GM12878 (cell line): ENCODE measurements around the gene CS. TPM values are rescaled to one million over a fixed set of nuclear protein-coding genes. Genes with fewer than 3 reads are reported as not detected.

Experiments used
- ATAC-seq: fragments of 200-7000 bp; cut with Tn5 transposase; 3 replicates; pipeline ENCODE4 v1.9.1; 2020; ENCODE audit warnings: mild to moderate bottlenecking, moderate library complexity
- BruUV-seq: library from RNA; stranded (reverse); fragments of 400-500 nt; replicated peaks from 2 replicates; lab custom pipeline; 2021; lab: Mats Ljungman, UMichigan
- CTCF ChIA-PET: fragments of 300-600 bp; sonication (Branson Sonifier 250); formaldehyde crosslinking; extraction: SDS; loops from one replicate; lab custom pipeline; 2021; ENCODE audit warnings: inconsistent platforms; lab: Yijun Ruan, JAX
- POLR2A ChIA-PET: fragments of 350-600 bp; formaldehyde crosslinking; extraction: SDS; loops from one replicate; lab custom pipeline; 2021; ENCODE audit warnings: inconsistent platforms; lab: Charles Lee
- RAD21 ChIA-PET: fragments of 300-600 bp; sonication (Branson Sonifier 250); formaldehyde crosslinking; loops from one replicate; lab custom pipeline; 2023; ENCODE audit warnings: antibody characterized with exemption; ENCODE audit not compliant: unreplicated experiment; lab: Charles Lee
- SMC1A ChIA-PET: fragments of 300-600 bp; sonication (Branson Sonifier 250); formaldehyde crosslinking; loops from one replicate; lab custom pipeline; 2023; ENCODE audit not compliant: unreplicated experiment, uncharacterized antibody; lab: Charles Lee
- DNase-seq: peaks from one replicate; pipeline ENCODE4 v3.0.0-alpha.2; 2011; ENCODE audit warnings: low read depth, low spot score
- FAIRE-seq: peaks from 3 replicates; lab custom pipeline; 2011; peaks lifted over from hg19 to GRCh38; lab: Jason Lieb, UNC
- H2AFZ ChIP-seq: 2 replicates; pipeline ENCODE4 v1.6.0; 2011; ENCODE audit warnings: low read depth, low read length, control low read depth; ENCODE audit not compliant: control insufficient read depth
- H3K27ac ChIP-seq: 2 replicates; pipeline ENCODE4 v1.5.1; 2011; ENCODE audit warnings: control low read depth; ENCODE audit not compliant: control insufficient read depth, insufficient read depth
- H3K27me3 ChIP-seq, 2 experiments: replicated peaks in 1 of 2; 2 replicates each; pipeline versions ENCODE4 v1.6.0 to v1.6.1; 2011; ENCODE audit warnings: low read length in 1 of 2; ENCODE audit not compliant: control insufficient read depth in 2 of 2, insufficient read depth in 2 of 2
- H3K36me3 ChIP-seq, 2 experiments: 2 replicates each; pipeline ENCODE4 v1.5.1; 2011; ENCODE audit warnings: low read length in 1 of 2; ENCODE audit not compliant: control insufficient read depth in 2 of 2, insufficient read depth in 2 of 2
- H3K4me1 ChIP-seq: 2 replicates; pipeline ENCODE4 v1.6.1; 2011; ENCODE audit warnings: mild to moderate bottlenecking, low read length, moderate library complexity, mixed read lengths; ENCODE audit not compliant: control insufficient read depth, insufficient read depth
- H3K4me2 ChIP-seq: 2 replicates; pipeline ENCODE4 v1.6.0; 2011; ENCODE audit warnings: control low read depth; ENCODE audit not compliant: control insufficient read depth, insufficient read depth
- H3K4me3 ChIP-seq: fragments of 200-600 bp; sonication (generic); 2 replicates; pipeline ENCODE4 v1.5.1; 2016
- H3K79me2 ChIP-seq: 2 replicates; pipeline ENCODE4 v1.6.0; 2011; ENCODE audit warnings: low read length; ENCODE audit not compliant: control insufficient read depth, insufficient read depth
- H3K9ac ChIP-seq: 2 replicates; pipeline ENCODE4 v1.8.0; 2011; ENCODE audit warnings: low read length, control low read depth, mixed read lengths; ENCODE audit not compliant: control insufficient read depth, insufficient read depth
- H3K9me3 ChIP-seq: replicated peaks from 3 replicates; pipeline ENCODE4 v1.5.1; 2011; ENCODE audit warnings: mild to moderate bottlenecking, low read length; ENCODE audit not compliant: control insufficient read depth, insufficient read depth
- H4K20me1 ChIP-seq: 2 replicates; pipeline ENCODE4 v1.6.0; 2011; ENCODE audit not compliant: control insufficient read depth, insufficient read depth
- CEBPB ChIP-seq, 2 experiments: fragments of 150-350 bp in 1 of 2; IDR thresholded peaks; 2 replicates each; pipeline ENCODE4 v1.6.1; 2012 to 2014; ENCODE audit warnings: low read depth in 2 of 2, low read length in 2 of 2, borderline replicate concordance in 1 of 2, inconsistent platforms in 1 of 2
- E4F1 ChIP-seq: fragments of 450-650 bp; IDR thresholded peaks from 2 replicates; pipeline ENCODE4 v1.6.1; 2018; ENCODE audit warnings: borderline replicate concordance, mild to moderate bottlenecking; ENCODE audit not compliant: partially characterized antibody
- HDAC6 ChIP-seq: fragments of 200-600 bp; sonication (generic); IDR thresholded peaks from one replicate; pipeline ENCODE4 v1.8.0; 2017; ENCODE audit warnings: antibody characterized with exemption; ENCODE audit not compliant: unreplicated experiment
- LARP7 ChIP-seq: fragments of 450-650 bp; IDR thresholded peaks from 2 replicates; pipeline ENCODE4 v1.6.1; 2017; ENCODE audit warnings: mild to moderate bottlenecking
- NFXL1 ChIP-seq: fragments of 450-650 bp; IDR thresholded peaks from 2 replicates; pipeline ENCODE4 v1.6.1; 2017; ENCODE audit warnings: antibody characterized with exemption, mild to moderate bottlenecking, borderline replicate concordance
- NFYA ChIP-seq: IDR thresholded peaks from 2 replicates; pipeline ENCODE4 v1.6.1; 2011; ENCODE audit warnings: low read depth, mild to moderate bottlenecking, low read length, improper control_type of control experiment, borderline replicate concordance
- SREBF1 ChIP-seq: IDR thresholded peaks from 2 replicates; pipeline ENCODE4 v1.6.1; 2012; ENCODE audit warnings: mild to moderate bottlenecking, low read length
- WGBS: methylation state at CpG from one replicate; pipeline ENCODE4 v1.1.6; 2016; ENCODE audit warnings: low lambda C conversion rate; ENCODE audit not compliant: insufficient replicate concordance, insufficient coverage; ENCODE audit errors: missing lambda C conversion rate; 5-methylcytosine and 5-hydroxymethylcytosine counted together
- in situ Hi-C: fragments of 300-500 bp; cut with MboI; formaldehyde crosslinking; loops from 9 replicates; pipeline ENCODE4 v1.14.3; 2018; ENCODE audit warnings: mixed read lengths
- intact Hi-C: fragments of 100-400 bp; cut with micrococcal nuclease; formaldehyde crosslinking; loops from one replicate; pipeline ENCODE4 v1.14.2; 2022; ENCODE audit not compliant: unreplicated experiment
- polyA plus RNA-seq, 11 experiments: library from polyadenylated mRNA; depleted of rRNA in 4 of 11; unstranded in 6 of 11; stranded (reverse) in 5 of 11; fragments of >200 nt; fragmentation: Nextera tagmentation in 4 of 11; fragmentation: Illumina TruSeq in 1 of 11; extraction: Ambion mirVana in 4 of 11; extraction: Trizol in 1 of 11; gene quantifications; 1 replicate in 1 of 11; 2 replicates in 10 of 11; pipeline versions ENCODE4 v1.2.1 to v1.2.3, GENCODE V29; 2011 to 2016; ENCODE audit warnings: inconsistent platforms in 2 of 11, missing spikeins in 2 of 11, low read depth in 1 of 11
- total RNA-seq, 4 experiments: library from RNA; depleted of rRNA in 3 of 4; stranded (reverse); fragments of >200 nt in 3 of 4; fragmentation: Illumina TruSeq in 1 of 4; extraction: Trizol in 1 of 4; gene quantifications; 2 replicates each; pipeline versions ENCODE4 v1.2.1 to v1.2.3, GENCODE V29; 2013 to 2021

Gene CS
- total and polyA plus RNA-seq, 10 of the 15 experiments (the other 5 are each of a cell fraction or from before 2014, with no cell fraction given), result 64.9 to 276 (median 139) TPM

GRCh38 chr12:56261503-56262232 is 38.5 kb downstream of the CS start:
- RAD21 ChIA-PET, result no interaction called here
- FAIRE-seq, result no peak
- BruUV-seq, result no TSS peak

More at GRCh38 chr12:56261503-56262232, 38.5 kb downstream of the CS start:
- CTCF ChIA-PET, result interaction anchor here (0.9 to 1.6 kb wide), 3 partner anchors 17 to 202 kb away, joined by 3 to 5 read pairs (median 3); no protein-coding TSS in a partner anchor
- TF ChIP-seq NFXL1 (no peak), LARP7 (no peak), E4F1 (no peak), NFYA (no peak), SREBF1 (no peak), HDAC6 (no peak), CEBPB (IDR thresholded peaks at IDR 0.05; ENCODE audit: borderline replicate concordance in 1 of 2, low read depth in 2 of 2, low read length in 2 of 2) (no peak)
- intact Hi-C loops (loop anchor here (10.0 kb wide), 1 partner anchor 203 kb away; the partner anchor contains the start of gene SPRYD4), in situ Hi-C loops (no loop called here)
- no peak for DNase-seq
- H3K4me3 ChIP-seq, result no peak overlapping the region
- no peaks in the 10 kb centered on the region for H3K36me3 ChIP-seq
- ATAC-seq, result no peak
- no peaks in the 10 kb centered on the region for H3K9me3 ChIP-seq
- H3K27me3 ChIP-seq, result no peaks in the 10 kb centered on the region
- peaks cover 11% of the 10 kb centered on the region for H3K4me1 ChIP-seq
- H3K9ac ChIP-seq, result no peak overlapping the region
- 78% methylated on average over 5 of the region's 5 CpGs for whole genome bisulfite sequencing
- POLR2A ChIA-PET, result interaction anchor here (1.3 kb wide), 1 partner anchor 39 kb away, joined by 3 read pairs; no protein-coding TSS in a partner anchor
- SMC1A ChIA-PET, result no interaction called here
- no peaks in the 10 kb centered on the region for H4K20me1 ChIP-seq
- no peak overlapping the region for H2AFZ ChIP-seq
- H3K4me2 ChIP-seq, result no peak overlapping the region
- peaks cover 11% of the 10 kb centered on the region for H3K79me2 ChIP-seq
- H3K27ac ChIP-seq, result no peak overlapping the region
